SU-DHL-6 (cell line): ENCODE data around the gene SMIM45.

Source experiments
- H2AFZ ChIP-seq: fragments of 200-600 bp; sonication (generic); 2 replicates; pipeline ENCODE4 v1.6.1; 2014; ENCODE audit warnings: low read depth, mild to moderate bottlenecking, moderate library complexity, mixed read lengths, antibody characterized with exemption, low read length; ENCODE audit not compliant: severe bottlenecking
- H3F3A ChIP-seq: fragments of 200-600 bp; shearing (Covaris generic); 2 replicates; pipeline ENCODE4 v1.6.0; 2016; ENCODE audit warnings: antibody characterized with exemption, mild to moderate bottlenecking; ENCODE audit not compliant: insufficient read depth
- H3K27ac ChIP-seq: fragments of 200-600 bp; sonication (generic); 2 replicates; pipeline ENCODE4 v1.5.1; 2016; ENCODE audit warnings: low read depth, mild to moderate bottlenecking, low read length, moderate library complexity, mixed read lengths
- H3K27me3 ChIP-seq: fragments of 200-600 bp; sonication (generic), shearing (Covaris generic); 2 replicates; pipeline ENCODE4 v1.6.0; 2014; ENCODE audit warnings: mild to moderate bottlenecking, low read length
- H3K36me3 ChIP-seq: fragments of 200-600 bp; sonication (generic); 2 replicates; pipeline ENCODE4 v1.6.1; 2014; ENCODE audit warnings: mild to moderate bottlenecking, low read length, mixed read lengths
- H3K4me2 ChIP-seq: fragments of 300-600, 200-600 bp; shearing (Covaris generic), sonication (generic); 2 replicates; pipeline ENCODE4 v1.6.0; 2014; ENCODE audit warnings: low read length, low read depth, mild to moderate bottlenecking; ENCODE audit not compliant: poor library complexity, severe bottlenecking
- H3K4me3 ChIP-seq: fragments of 200-600 bp; sonication (generic); 2 replicates; pipeline ENCODE4 v1.5.1; 2014; ENCODE audit warnings: antibody characterized with exemption, low read length, mild to moderate bottlenecking, mixed read lengths; ENCODE audit not compliant: insufficient read depth, poor library complexity, severe bottlenecking
- H3K79me2 ChIP-seq: fragments of 200-600 bp; sonication (generic); 2 replicates; pipeline ENCODE4 v1.6.1; 2014; ENCODE audit warnings: mild to moderate bottlenecking, low read length, moderate library complexity; ENCODE audit not compliant: insufficient read depth
- H3K9ac ChIP-seq: fragments of 200-600 bp; sonication (generic); 2 replicates; pipeline ENCODE4 v1.7.0; 2014; ENCODE audit warnings: mild to moderate bottlenecking, low read length
- H3K9me2 ChIP-seq: fragments of 200-600 bp; sonication (generic); replicated peaks from 2 replicates; pipeline ENCODE4 v1.6.1; 2014; ENCODE audit warnings: low read length; ENCODE audit not compliant: insufficient read depth
- H3K9me3 ChIP-seq: fragments of 200-600 bp; sonication (generic); 2 replicates; pipeline ENCODE4 v1.6.1; 2014; ENCODE audit warnings: low read length, mixed read lengths; ENCODE audit not compliant: insufficient read depth
- H4K20me1 ChIP-seq: fragments of 200-600 bp; sonication (generic); 2 replicates; pipeline ENCODE4 v1.6.1; 2014; ENCODE audit warnings: low read depth, mild to moderate bottlenecking, antibody characterized with exemption, low read length, moderate library complexity, mixed read lengths
- EZH2phosphoT487 ChIP-seq: fragments of 200-600 bp; sonication (generic), shearing (Covaris generic); conservative IDR thresholded peaks from 2 replicates; pipeline ENCODE4 v1.6.1; 2018; ENCODE audit warnings: mild to moderate bottlenecking, antibody characterized with exemption, low read length, moderate library complexity, mixed read lengths
- TF ChIP-seq, protein P1 (sequence below): fragments of 200-600 bp; sonication (generic); IDR thresholded peaks from one replicate; pipeline ENCODE4 v1.5.1; 2017; ENCODE audit warnings: antibody characterized with exemption, mild to moderate bottlenecking, low read length, moderate library complexity; ENCODE audit not compliant: insufficient read depth, poor library complexity, severe bottlenecking

Gene SMIM45

DNA sequence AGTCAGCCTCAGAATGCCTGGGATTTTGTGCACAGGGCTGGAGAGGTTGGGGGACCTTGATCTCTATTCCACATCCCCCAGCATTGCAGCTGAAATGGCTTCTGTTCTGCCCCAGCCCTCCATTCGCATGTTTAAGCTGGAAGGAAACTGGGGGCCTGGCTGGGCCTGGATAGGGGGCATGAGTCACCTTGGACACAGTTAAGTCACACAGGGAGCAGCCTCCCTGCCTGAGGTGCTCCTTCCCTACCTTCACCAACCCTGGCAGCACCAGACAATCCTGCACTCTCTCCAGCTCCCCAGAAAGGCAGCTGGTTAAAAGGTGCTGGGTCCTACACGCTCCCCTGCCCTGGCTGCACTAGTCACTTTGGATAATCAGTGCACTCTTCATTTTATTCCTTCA is 763 bp downstream of the SMIM45 start:
- Histone ChIP-seq H3K27ac (no peak overlapping the region), H4K20me1 (no peaks in the 10 kb centered on the region), H3K9me3 (no peaks in the 10 kb centered on the region)

DNA sequence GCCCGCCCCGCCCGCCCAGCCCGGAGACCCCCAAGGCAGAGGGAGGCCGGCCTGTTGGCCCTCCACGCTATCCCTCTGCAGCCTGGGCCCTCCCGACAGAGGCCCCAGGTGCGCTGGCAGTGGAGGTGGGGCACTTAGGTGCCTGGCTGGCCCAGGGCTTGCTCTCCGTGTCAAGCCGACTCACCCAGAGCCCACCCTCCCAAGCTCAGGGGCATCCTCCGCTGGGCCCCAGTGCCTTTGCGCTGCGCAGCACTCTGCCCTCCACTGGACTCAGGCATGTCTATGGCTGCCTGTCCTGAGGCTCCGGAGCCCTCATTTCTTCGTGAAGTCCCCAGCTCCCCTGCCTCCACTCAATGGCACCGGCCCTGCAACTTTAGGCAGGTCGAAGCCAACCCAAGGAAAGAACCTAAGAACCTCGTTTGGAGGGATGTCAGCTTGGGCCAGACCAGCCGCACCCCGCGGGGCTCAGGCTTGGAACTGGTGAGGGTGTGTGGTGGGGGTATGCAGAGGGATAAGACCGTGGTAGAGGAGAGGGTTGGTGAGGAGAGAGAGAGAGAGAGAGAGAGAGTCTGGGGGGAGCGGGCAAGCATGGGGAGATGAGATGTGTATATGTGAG is 6.1 kb downstream of the SMIM45 start:
- no peak for TF ChIP-seq EZH2phosphoT487
- TF ChIP-seq, protein P1, sequence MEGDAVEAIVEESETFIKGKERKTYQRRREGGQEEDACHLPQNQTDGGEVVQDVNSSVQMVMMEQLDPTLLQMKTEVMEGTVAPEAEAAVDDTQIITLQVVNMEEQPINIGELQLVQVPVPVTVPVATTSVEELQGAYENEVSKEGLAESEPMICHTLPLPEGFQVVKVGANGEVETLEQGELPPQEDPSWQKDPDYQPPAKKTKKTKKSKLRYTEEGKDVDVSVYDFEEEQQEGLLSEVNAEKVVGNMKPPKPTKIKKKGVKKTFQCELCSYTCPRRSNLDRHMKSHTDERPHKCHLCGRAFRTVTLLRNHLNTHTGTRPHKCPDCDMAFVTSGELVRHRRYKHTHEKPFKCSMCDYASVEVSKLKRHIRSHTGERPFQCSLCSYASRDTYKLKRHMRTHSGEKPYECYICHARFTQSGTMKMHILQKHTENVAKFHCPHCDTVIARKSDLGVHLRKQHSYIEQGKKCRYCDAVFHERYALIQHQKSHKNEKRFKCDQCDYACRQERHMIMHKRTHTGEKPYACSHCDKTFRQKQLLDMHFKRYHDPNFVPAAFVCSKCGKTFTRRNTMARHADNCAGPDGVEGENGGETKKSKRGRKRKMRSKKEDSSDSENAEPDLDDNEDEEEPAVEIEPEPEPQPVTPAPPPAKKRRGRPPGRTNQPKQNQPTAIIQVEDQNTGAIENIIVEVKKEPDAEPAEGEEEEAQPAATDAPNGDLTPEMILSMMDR = no peak
- Histone ChIP-seq H3F3A (no peaks in the 10 kb centered on the region), H3K4me3 (no peak overlapping the region), H3K27ac (no peak overlapping the region), H3K9me2 (no peaks in the 10 kb centered on the region), H4K20me1 (no peaks in the 10 kb centered on the region), H3K9ac (no peak overlapping the region), H2AFZ (no peak overlapping the region), H3K4me2 (peak overlapping the region; percentile 6), H3K27me3 (no peaks in the 10 kb centered on the region), H3K79me2 (no peaks in the 10 kb centered on the region), H3K36me3 (no peaks in the 10 kb centered on the region), H3K9me3 (no peaks in the 10 kb centered on the region)

More for the DNA sequence above, 763 bp downstream of the SMIM45 start:
- H3K4me3 ChIP-seq = no peak overlapping the region
- H3K36me3 ChIP-seq = no peaks in the 10 kb centered on the region
- no peaks in the 10 kb centered on the region for H3K9me2 ChIP-seq
- TF ChIP-seq, protein P1 = no peak
- TF ChIP-seq EZH2phosphoT487 = no peak
- no peak overlapping the region for H3K9ac ChIP-seq
- H3K27me3 ChIP-seq = no peaks in the 10 kb centered on the region
- no peak overlapping the region for H3K4me2 ChIP-seq
- no peak overlapping the region for H2AFZ ChIP-seq
- no peaks in the 10 kb centered on the region for H3K79me2 ChIP-seq
- no peaks in the 10 kb centered on the region for H3F3A ChIP-seq

DNA sequence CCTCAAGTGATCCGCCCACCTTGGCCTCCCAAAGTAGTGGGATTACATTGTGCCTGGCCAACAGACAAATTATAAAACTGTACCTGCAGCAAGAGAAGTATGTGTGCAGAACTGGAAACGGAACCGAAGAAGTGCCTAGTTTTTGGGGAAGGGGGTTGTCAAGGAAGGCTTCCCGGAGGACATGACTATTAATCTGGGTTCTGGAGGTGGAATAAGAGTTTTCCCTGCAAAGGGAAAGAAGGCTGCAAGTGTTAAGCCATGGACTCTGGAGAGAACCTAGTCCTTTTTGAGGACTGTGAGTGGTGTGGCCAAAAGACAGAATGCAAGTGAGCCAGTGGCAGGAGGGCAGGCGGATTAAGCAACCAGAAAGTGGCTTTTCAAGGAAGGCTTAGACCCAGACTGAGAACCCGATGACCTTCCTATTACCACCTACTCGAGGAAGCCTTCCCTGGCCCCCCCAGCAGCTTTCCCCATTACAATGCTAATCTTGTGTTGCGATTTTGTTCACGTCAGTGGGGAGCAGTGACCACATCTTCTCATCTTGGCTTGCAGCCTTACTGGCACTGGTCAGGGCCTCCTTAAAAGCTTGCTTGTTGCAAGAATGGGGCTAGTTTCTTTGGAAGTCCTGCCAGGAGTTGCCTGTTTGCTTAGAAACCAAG is 11.6 kb downstream of the SMIM45 start:
- no peaks in the 10 kb centered on the region for H3K27me3 ChIP-seq
- H3K9me2 ChIP-seq = no peaks in the 10 kb centered on the region
- TF ChIP-seq EZH2phosphoT487 = no peak
- TF ChIP-seq, protein P1 = no peak
- no peaks in the 10 kb centered on the region for H3F3A ChIP-seq
- H3K27ac ChIP-seq = no peak overlapping the region
- no peak overlapping the region for H3K4me3 ChIP-seq
- no peaks in the 10 kb centered on the region for H3K9me3 ChIP-seq
- H3K9ac ChIP-seq = no peak overlapping the region
- H4K20me1 ChIP-seq = no peaks in the 10 kb centered on the region
- H3K4me2 ChIP-seq = no peak overlapping the region
- no peaks in the 10 kb centered on the region for H3K79me2 ChIP-seq
- H3K36me3 ChIP-seq = no peaks in the 10 kb centered on the region
- no peak overlapping the region for H2AFZ ChIP-seq
